ENCODE results near the gene SVIL.
"Not testable (repeated sequence)": the region's sequence is repeated elsewhere in the genome, so short reads cannot be mapped to it uniquely, and the experiment has no call there.

SVIL gene

GRCh38 chr10:29649561-29650551 lies 15.1 kb upstream of the SVIL start:
- no peak for DNase-seq (ENCODE audit: low spot score)

- DNase-seq (ENCODE audit: low spot score): no peak
These were observed 14.2 kb upstream of the SVIL start for GRCh38 chr10:29648983-29649268.

GRCh38 chr10:29648114-29648982 lies 13.6 kb upstream of the SVIL start:
- no peak for DNase-seq (ENCODE audit: low spot score)

- no peak for DNase-seq (ENCODE audit: low spot score)
These were observed 12.7 kb upstream of the SVIL start for GRCh38 chr10:29647478-29647877.

- no peak for DNase-seq (ENCODE audit: low spot score)
These were observed 12.2 kb upstream of the SVIL start for GRCh38 chr10:29646960-29647461.

GRCh38 chr10:29646238-29646902 lies 11.6 kb upstream of the SVIL start:
- DNase-seq (ENCODE audit: low spot score): no peak

- no peak for DNase-seq (ENCODE audit: low spot score)
These were observed 9.2 kb upstream of the SVIL start for GRCh38 chr10:29643771-29644501.

GRCh38 chr10:29642990-29643389 lies 8.2 kb upstream of the SVIL start:
- no peak for DNase-seq (ENCODE audit: low spot score)

GRCh38 chr10:29637537-29637936 lies 2.8 kb upstream of the SVIL start:
- no peak for DNase-seq (ENCODE audit: low spot score)

GRCh38 chr10:29636178-29636577 lies 1.4 kb upstream of the SVIL start:
- DNase-seq (ENCODE audit: low spot score): no peak

GRCh38 chr10:29635711-29636144 lies 957 bp upstream of the SVIL start:
- DNase-seq (ENCODE audit: low spot score): peak; percentile 59

GRCh38 chr10:29634105-29634504 lies 666 bp downstream of the SVIL start:
- DNase-seq (ENCODE audit: low spot score): no peak

GRCh38 chr10:29631049-29631339 lies 3.8 kb downstream of the SVIL start:
- no peak for DNase-seq (ENCODE audit: low spot score)

GRCh38 chr10:29630205-29631048 lies 4.3 kb downstream of the SVIL start:
- no peak for DNase-seq (ENCODE audit: low spot score)

- DNase-seq (ENCODE audit: low spot score): no peak
These were observed 5.8 kb downstream of the SVIL start for GRCh38 chr10:29628912-29629526.

GRCh38 chr10:29628311-29628710 lies 6.5 kb downstream of the SVIL start:
- DNase-seq (ENCODE audit: low spot score): no peak

- no peak for DNase-seq (ENCODE audit: low spot score)
These were observed 7.3 kb downstream of the SVIL start for GRCh38 chr10:29627201-29628132.

GRCh38 chr10:29624357-29624756 lies 10.4 kb downstream of the SVIL start:
- DNase-seq (ENCODE audit: low spot score): not testable (repeated sequence)

- DNase-seq (ENCODE audit: low spot score): no peak
These were observed 11.0 kb downstream of the SVIL start for GRCh38 chr10:29623797-29624196.

All from HuH-7 (cell line).